Subcutaneous adipose tissue (tissue), 4 donors: Measurements from ENCODE around the gene NTN4. TPM values are rescaled to one million over a fixed set of nuclear protein-coding genes. Genes with fewer than 3 reads are reported as not detected.

Experiments
- CTCF ChIP-seq: fragments of 450-650 bp; IDR thresholded peaks from one replicate; pipeline ENCODE4 v1.5.1; 2016; ENCODE audit warnings: low read depth, mild to moderate bottlenecking, control low read depth, antibody characterized with exemption, moderate library complexity
- total RNA-seq, 4 donors: library from RNA; depleted of rRNA; stranded (reverse); fragments of >200 nt; gene quantifications; one replicate each; pipeline ENCODE4 v1.1.0, GENCODE V29; 2016

Gene NTN4
- total RNA-seq, 4 donors from 2014 or later, result 23.2 to 33.9 (median 31.2) TPM

- TF ChIP-seq CTCF, result no peak
Observed at GRCh38 chr12:95626854-95627253, 163.7 kb downstream of the NTN4 start.

- TF ChIP-seq CTCF, result no peak
Observed at GRCh38 chr12:95625012-95625411, 165.6 kb downstream of the NTN4 start.

GRCh38 chr12:95624589-95624988 lies 166.0 kb downstream of the NTN4 start:
- no peak for TF ChIP-seq CTCF

- TF ChIP-seq CTCF, result no peak
Observed at GRCh38 chr12:95623554-95624170, 166.9 kb downstream of the NTN4 start.

- no peak for TF ChIP-seq CTCF
Observed at GRCh38 chr12:95622879-95623278, 167.7 kb downstream of the NTN4 start.

GRCh38 chr12:95621725-95622124 lies 168.8 kb downstream of the NTN4 start:
- TF ChIP-seq CTCF, result no peak

GRCh38 chr12:95620171-95620570 lies 170.4 kb downstream of the NTN4 start:
- TF ChIP-seq CTCF, result no peak
